Mesodermal cell (in vitro differentiated cells): ENCODE measurements around the gene BEST4.
"Not testable (repeated sequence)": the region's sequence is repeated elsewhere in the genome, so short reads cannot be mapped to it uniquely, and the experiment has no call there.

Experiments used
- H3K27ac ChIP-seq: 2 replicates; pipeline ENCODE4 v1.7.0; 2013; ENCODE audit warnings: mild to moderate bottlenecking, low read depth, low read length, moderate library complexity; ENCODE audit not compliant: severe bottlenecking
- H3K36me3 ChIP-seq: 2 replicates; pipeline ENCODE4 v1.7.1; 2013; ENCODE audit warnings: mild to moderate bottlenecking, low read length, moderate library complexity; ENCODE audit not compliant: control insufficient read depth, insufficient read depth
- H3K4me1 ChIP-seq: one replicate; pipeline ENCODE4 v1.7.1; 2013; ENCODE audit warnings: mild to moderate bottlenecking, low read length; ENCODE audit not compliant: insufficient read depth, control insufficient read depth, poor library complexity, severe bottlenecking
- H3K4me3 ChIP-seq: 2 replicates; pipeline ENCODE4 v1.7.0; 2013; ENCODE audit warnings: low read length, control low read depth, mild to moderate bottlenecking; ENCODE audit not compliant: insufficient read depth, poor library complexity, severe bottlenecking; ENCODE audit errors: extremely low read depth
- H3K9me3 ChIP-seq: 2 replicates; pipeline ENCODE4 v1.7.1; 2013; ENCODE audit warnings: mild to moderate bottlenecking, low read length, moderate library complexity; ENCODE audit not compliant: control insufficient read depth
- WGBS, 2 experiments: methylation state at CpG; one replicate each; pipeline ENCODE4 v1.1.5; 2013; ENCODE audit warnings: missing lambda C conversion rate in 2 of 2; ENCODE audit not compliant: insufficient coverage in 2 of 2; 5-methylcytosine and 5-hydroxymethylcytosine counted together

Gene BEST4

DNA sequence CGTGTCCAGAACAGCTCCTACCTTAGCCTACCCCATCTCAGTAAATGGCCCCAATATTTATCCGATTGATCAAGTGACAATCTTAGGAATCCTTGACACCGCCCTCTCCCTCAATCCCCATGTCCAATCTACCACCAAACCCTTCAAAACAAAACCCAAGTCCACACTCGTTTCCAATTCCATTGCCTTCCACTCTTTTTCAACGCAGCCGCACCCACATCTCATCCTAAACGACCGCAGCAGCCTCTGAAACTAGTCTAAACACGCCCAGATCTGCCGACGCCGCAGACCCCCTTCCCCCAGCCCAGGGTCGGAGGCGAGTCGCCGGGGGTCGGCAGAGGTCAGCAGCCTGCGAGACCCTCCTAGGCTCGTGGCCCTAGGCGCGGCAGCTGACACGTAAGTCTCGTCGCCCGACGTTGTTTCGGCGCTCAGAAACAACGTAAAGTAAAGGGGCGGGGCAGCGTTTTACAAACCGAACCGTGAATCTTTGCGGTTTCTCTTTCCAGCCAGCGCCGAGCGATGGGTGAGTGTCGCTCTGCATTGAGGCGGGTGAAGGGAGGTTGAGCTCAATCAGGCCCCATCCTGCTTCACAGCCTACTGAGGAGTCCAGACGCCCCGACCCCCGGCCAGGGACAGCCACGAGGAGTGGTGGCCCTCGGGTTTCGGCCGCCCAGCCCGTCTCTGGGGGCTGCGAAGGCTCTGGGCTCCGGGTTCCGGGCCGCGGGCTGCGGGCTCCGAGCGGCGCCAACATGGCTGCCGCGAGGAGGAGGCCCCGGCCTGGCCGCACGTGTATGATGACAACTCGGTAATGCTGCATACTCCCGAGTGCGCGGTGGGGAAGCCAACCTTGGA is 12.7 kb downstream of the BEST4 start, which contains the start of gene RPS8:
Gene RPS8, plus strand, starts transcription at position 463 of the 852 bp plus-strand sequence. Its CDS starts 57 bp downstream, at position 520.
- WGBS, 2 experiments: 1% methylated on average over 64 of the region's 65 CpGs

DNA sequence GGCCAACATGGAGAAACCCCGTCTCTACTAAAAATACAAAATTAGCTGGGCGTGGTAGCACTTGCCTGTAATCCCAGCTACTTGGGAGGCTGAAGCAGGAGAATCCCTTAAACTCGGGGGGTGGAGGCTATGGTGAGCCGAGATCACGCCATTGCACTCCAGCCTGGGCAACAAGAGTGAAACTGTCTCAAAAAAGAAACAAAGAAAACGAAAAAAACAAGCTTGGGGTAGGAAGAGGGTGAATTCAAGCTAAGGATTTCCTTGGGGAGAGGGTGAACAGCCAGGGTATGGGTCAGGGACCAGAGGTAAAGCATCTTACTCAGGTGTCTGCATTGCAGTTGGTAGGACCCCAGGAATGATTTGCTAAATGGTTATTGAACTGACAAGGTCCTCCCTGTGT is 21.5 kb downstream of the BEST4 start:
- not testable (repeated sequence) for H3K27ac ChIP-seq, H3K4me3 ChIP-seq, H3K4me1 ChIP-seq, H3K9me3 ChIP-seq
- 91 to 97% methylated on average over 5 of the region's 6 CpGs for WGBS, 2 experiments
- peaks cover 70% of the 10 kb centered on the region for H3K36me3 ChIP-seq

More for the DNA sequence above, 12.7 kb downstream of the BEST4 start, which contains the start of gene RPS8:
- H3K9me3 ChIP-seq: no peaks in the 10 kb centered on the region
- H3K4me1 ChIP-seq: peaks cover 14% of the 10 kb centered on the region
- H3K27ac ChIP-seq: peak within 1 kb of the TSS; percentile 97
- peak within 1 kb of the TSS; percentile 94 for H3K4me3 ChIP-seq
- H3K36me3 ChIP-seq: peaks cover 44% of the 10 kb centered on the region

DNA sequence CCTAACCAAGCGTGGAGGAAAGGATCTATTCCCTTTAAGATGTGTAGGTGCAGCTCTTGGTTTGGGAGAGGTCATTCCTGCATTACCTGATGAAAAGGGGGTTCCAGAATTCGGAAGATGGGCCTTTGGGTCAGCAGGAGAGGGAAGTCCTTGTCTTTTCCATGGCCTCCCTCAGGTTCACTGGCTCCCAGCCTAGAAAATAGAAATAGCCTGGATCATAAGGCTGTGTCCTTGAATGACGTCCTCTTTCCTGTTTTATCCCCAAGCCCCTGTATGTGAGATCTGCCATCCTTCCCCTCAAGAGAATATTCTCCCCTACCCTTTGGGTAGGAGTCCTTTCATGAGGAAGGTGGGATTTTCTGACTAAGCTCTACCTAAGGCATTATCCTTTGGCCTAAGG is 27.1 kb downstream of the BEST4 start:
- Histone ChIP-seq H3K9me3 (no peaks in the 10 kb centered on the region), H3K4me3 (no peak overlapping the region), H3K27ac (no peak overlapping the region), H3K4me1 (no peaks in the 10 kb centered on the region), H3K36me3 (peaks cover 96% of the 10 kb centered on the region)
- WGBS, 2 experiments: 87 to 100% methylated on average over 2 to 3 of the region's 3 CpGs

DNA sequence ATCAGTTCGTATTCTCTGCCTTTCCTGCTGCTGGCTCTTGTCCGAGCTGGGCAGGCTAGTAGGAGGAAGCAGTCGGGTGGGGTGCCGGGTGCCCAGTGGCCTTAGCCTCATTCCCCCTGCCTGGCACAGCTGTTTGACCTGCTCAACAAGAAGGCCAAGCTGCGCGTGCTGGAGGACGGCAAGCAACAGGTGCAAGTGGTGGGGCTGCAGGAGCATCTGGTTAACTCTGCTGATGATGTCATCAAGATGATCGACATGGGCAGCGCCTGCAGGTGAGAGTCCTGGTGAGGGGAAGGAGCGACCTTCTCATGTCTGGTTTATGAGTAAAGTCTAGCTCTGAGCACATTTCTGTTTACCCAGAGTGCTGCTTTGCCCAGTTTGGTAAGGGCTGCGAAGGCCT is 28.9 kb downstream of the BEST4 start:
- H3K9me3 ChIP-seq: no peaks in the 10 kb centered on the region
- WGBS, 2 experiments: 85 to 88% methylated on average over 10 to 11 of the region's 11 CpGs
- no peak overlapping the region for H3K4me3 ChIP-seq
- H3K4me1 ChIP-seq: no peaks in the 10 kb centered on the region
- H3K36me3 ChIP-seq: peaks cover 96% of the 10 kb centered on the region
- no peak overlapping the region for H3K27ac ChIP-seq

DNA sequence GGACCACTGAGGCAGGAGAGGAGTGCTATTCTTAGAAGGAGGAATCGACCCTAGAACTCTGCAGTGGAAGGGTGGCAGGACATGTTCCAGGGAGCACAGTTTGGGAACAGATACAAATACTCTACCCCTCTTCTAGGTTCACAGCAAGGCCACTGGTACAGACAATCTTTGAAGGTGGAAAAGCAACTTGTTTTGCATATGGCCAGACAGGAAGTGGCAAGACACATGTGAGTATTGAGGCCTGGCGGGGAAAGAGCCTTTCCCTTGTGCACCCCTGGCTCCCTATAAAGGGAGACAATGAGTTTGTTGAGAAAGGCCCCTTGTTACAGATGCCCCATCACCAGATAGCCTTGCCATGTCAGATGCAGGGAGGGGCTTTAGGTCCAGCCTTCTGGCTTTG is 30.6 kb downstream of the BEST4 start:
- no peak overlapping the region for H3K27ac ChIP-seq
- H3K4me1 ChIP-seq: no peaks in the 10 kb centered on the region
- no peaks in the 10 kb centered on the region for H3K9me3 ChIP-seq
- H3K36me3 ChIP-seq: peaks cover 94% of the 10 kb centered on the region
- 85 to 100% methylated on average over 2 of the region's 2 CpGs for WGBS, 2 experiments
- no peak overlapping the region for H3K4me3 ChIP-seq

DNA sequence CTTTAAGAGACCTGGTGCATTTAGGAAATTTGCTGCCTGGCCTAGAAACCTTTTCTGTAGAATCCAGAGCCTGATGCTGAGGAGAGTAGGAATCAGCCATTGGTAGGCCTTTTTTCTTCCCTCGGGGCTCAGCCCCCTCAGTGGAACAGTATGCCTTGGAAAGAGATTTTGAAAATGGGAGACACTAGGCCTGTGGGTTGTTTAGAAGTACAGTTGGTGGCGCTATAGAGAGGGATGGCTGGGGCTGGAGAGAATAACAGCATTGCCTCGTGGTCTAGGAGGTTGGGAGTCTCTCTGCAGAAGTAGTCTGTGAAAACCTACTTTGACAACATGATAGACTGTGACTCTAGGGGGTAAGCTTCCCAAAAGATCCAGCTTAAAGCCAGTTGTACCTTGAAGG is 40.1 kb downstream of the BEST4 start:
- Histone ChIP-seq H3K4me3 (no peak overlapping the region), H3K27ac (no peak overlapping the region), H3K4me1 (no peaks in the 10 kb centered on the region), H3K9me3 (no peaks in the 10 kb centered on the region), H3K36me3 (peaks cover 88% of the 10 kb centered on the region)
- WGBS, 2 experiments: 94 to 100% methylated on average over 2 to 3 of the region's 3 CpGs

DNA sequence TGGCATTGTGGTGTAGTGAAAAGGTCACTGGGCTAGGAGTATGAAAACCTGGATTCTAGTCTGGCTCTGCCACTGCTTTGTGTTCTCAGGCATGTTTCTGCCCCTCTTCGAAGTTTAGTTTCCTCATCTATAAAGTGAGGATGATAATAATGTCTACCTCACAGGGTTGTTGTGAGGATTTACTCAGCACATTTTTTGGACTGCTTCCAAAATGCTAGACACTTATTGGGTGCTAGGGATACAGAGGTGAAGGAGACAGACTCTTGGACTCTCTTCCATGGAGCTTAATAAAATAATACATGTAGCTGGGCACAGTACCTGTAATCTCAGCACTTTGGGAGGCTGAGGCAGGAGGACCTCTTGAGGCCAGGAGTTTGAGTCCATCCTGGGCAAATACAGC is 44.8 kb downstream of the BEST4 start:
- whole genome bisulfite sequencing, 2 experiments: 100% methylated on average over 1 of the region's 1 CpG; no CpG with 5 or more reads in 1 of the 2 experiments

DNA sequence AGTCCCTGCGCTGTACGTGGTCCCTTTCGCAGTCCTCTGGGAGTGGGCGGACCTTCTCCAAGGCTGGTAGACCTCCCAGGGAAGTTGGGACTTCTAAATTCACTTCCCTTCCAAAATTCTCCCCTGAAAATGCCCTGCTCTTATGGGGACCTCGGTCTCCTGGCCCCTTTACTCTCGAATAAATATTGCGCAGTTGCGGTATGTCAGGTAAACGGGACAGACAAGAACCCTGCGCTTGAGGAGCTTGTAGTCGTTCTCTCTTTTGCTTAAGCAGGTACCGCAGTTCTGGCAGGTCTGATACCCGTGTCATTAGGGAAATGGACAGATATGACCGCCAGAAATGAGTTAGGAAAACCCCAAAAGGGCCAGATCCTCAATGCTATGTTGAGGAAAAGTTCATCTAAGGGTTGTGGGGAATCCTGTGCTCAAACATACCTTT is 47.8 kb downstream of the BEST4 start:
- H3K27ac ChIP-seq: peak overlapping the region; percentile 11
- 2 to 3% methylated on average over 11 to 14 of the region's 14 CpGs for WGBS, 2 experiments

More for the DNA sequence above, 44.8 kb downstream of the BEST4 start:
- peaks cover 67% of the 10 kb centered on the region for H3K36me3 ChIP-seq
- peaks cover 6% of the 10 kb centered on the region for H3K4me1 ChIP-seq
- no peaks in the 10 kb centered on the region for H3K9me3 ChIP-seq
- no peak overlapping the region for H3K27ac ChIP-seq
- H3K4me3 ChIP-seq: no peak overlapping the region

DNA sequence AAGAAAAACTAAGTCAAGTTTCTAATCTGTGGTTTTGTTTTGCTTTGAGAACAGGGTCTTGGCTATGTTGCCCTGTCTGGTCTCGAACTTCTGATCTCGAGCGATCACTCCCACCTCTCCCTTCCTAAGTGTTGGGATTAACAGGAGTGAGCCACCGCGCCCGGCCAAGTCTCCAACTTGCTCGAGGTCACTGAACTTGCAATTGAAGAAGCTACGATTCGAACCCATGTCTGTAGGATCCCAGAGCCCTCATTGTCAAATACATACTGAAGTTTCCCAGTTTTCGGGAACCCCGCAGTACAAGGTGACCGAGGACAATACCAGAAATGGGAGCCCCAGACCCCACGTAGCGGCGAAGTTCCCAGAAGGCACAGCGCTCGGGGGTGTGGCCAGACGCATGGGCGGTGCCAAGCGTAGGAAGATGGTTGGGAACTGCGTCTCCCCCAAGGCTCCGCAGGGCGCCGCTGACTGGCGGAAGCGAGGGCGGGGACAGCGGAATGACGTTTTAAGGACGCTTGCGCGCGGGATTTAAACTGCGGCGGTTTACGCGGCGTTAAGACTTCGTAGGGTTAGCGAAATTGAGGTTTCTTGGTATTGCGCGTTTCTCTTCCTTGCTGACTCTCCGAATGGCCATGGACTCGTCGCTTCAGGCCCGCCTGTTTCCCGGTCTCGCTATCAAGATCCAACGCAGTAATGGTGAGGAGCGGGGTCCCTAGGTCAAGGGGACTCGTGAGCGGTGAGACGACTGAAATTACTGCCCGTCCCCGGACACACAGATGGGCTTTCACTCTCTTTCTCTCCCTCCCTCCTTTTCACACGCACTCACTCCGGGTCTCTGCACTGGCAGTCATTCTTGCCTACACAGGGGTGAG is 48.4 kb downstream of the BEST4 start, which contains the start of gene KIF2C:
Gene KIF2C, plus strand, starts transcription at position 531 of the 872 bp plus-strand sequence. Its CDS starts 96 bp downstream, at position 627.
- Histone ChIP-seq H3K36me3 (peaks cover 33% of the 10 kb centered on the region), H3K4me3 (peak within 1 kb of the TSS; percentile 78), H3K4me1 (peaks cover 6% of the 10 kb centered on the region), H3K27ac (peak within 1 kb of the TSS; percentile 11), H3K9me3 (no peaks in the 10 kb centered on the region)
- 4 to 6% methylated on average over 37 to 57 of the region's 57 CpGs for WGBS, 2 experiments

More for the DNA sequence above, 47.8 kb downstream of the BEST4 start:
- Histone ChIP-seq H3K4me3 (peak overlapping the region; percentile 78), H3K9me3 (no peaks in the 10 kb centered on the region), H3K4me1 (peaks cover 6% of the 10 kb centered on the region), H3K36me3 (peaks cover 38% of the 10 kb centered on the region)

DNA sequence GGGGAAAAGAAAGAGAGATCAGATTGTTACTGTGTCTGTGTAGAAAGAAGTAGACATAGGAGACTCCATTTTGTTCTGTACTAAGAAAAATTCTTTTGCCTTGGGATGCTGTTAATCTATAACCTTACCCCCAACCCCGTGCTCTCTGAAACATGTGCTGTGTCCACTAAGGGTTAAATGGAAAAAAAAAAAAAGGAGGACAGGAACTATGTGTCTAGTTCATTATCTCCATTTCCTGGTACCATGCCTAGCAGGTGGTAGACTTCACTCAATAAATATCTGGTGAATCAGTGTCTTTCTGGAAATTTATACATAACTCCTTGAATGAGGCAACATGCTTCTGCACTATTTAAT is 49.0 kb downstream of the BEST4 start:
- peaks cover 27% of the 10 kb centered on the region for H3K36me3 ChIP-seq
- not testable (repeated sequence) for H3K4me1 ChIP-seq, H3K9me3 ChIP-seq, H3K27ac ChIP-seq
- peak overlapping the region; percentile 78 for H3K4me3 ChIP-seq
- no CpG with 5 or more reads among the region's 1 CpG for WGBS, 2 experiments
